Spleen (tissue), 7 donors: ENCODE results near the gene THSD7A.

Experiments used
- CTCF ChIP-seq, 11 experiments: fragments of 200-600 bp in 7 of 11; fragments of 450-650 bp in 4 of 11; sonication (generic) in 4 of 11; IDR thresholded peaks in 8 of 11; conservative IDR thresholded peaks in 3 of 11; 1 replicate in 7 of 11; 2 replicates in 4 of 11; pipeline versions ENCODE4 v1.4.0 to v1.8.0; 2016 to 2021; ENCODE audit warnings: antibody characterized with exemption in 11 of 11, inconsistent platforms in 4 of 11, mild to moderate bottlenecking in 1 of 11
- POLR2A ChIP-seq, 3 donors: fragments of 450-650 bp; IDR thresholded peaks; one replicate each; pipeline ENCODE4 v1.5.1; 2017; ENCODE audit warnings: antibody characterized with exemption in 3 of 3, mild to moderate bottlenecking in 1 of 3
- POLR2AphosphoS5 ChIP-seq, 3 donors: sonication (generic); formaldehyde crosslinking; IDR thresholded peaks; one replicate each; pipeline ENCODE4 v1.5.1; 2017; ENCODE audit warnings: antibody characterized with exemption in 3 of 3
- donor health status: DM: no; HTN: no; CAD: no; lungs with moderate emphysema.
- donor health status: DM: no; HTN: no; CAD: no.
- donor health status: DM: no; HTN: no; CAD: no.

GRCh38 chr7:11447106-11447505 is 384.9 kb downstream of the THSD7A start:
- TF ChIP-seq CTCF (IDR thresholded peaks at IDR 0.05 in 8 of 11, conservative IDR thresholded peaks at IDR 0.05 in 3 of 11) (no peak), POLR2A (IDR thresholded peaks at IDR 0.05) (no peak), POLR2AphosphoS5 (IDR thresholded peaks at IDR 0.05) (no peak)
